ENCODE measurements around the gene COL19A1.
A peak's percentile ranks its signal among the peaks of the same experiment; 100 is the strongest.

COL19A1 gene

DNA sequence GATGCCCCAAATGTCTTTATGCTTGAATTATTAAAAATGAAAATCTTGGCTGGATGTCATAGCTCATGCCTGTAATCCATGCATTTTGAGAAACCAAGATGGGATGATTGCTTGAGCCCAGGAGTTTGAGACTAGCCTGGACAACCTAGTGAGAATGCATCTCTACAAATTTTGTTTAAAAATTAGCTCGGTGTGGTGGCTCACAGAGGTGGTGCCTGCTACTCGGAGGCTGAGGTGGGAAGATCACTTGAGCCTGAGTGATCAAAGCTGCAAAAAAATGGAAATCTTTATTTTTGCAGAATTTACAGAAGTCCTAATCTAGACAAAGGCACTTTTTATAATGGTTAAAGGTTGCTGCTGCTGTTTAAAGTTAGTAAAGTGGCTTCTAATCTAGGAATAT is 20.0 kb upstream of the COL19A1 start:
- CTCF ChIA-PET: no interaction called here
- H3K27me3 Mint-ChIP-seq: peaks cover 9% of the 10 kb centered on the region
- no peak overlapping the region for H3K4me3 Mint-ChIP-seq

DNA sequence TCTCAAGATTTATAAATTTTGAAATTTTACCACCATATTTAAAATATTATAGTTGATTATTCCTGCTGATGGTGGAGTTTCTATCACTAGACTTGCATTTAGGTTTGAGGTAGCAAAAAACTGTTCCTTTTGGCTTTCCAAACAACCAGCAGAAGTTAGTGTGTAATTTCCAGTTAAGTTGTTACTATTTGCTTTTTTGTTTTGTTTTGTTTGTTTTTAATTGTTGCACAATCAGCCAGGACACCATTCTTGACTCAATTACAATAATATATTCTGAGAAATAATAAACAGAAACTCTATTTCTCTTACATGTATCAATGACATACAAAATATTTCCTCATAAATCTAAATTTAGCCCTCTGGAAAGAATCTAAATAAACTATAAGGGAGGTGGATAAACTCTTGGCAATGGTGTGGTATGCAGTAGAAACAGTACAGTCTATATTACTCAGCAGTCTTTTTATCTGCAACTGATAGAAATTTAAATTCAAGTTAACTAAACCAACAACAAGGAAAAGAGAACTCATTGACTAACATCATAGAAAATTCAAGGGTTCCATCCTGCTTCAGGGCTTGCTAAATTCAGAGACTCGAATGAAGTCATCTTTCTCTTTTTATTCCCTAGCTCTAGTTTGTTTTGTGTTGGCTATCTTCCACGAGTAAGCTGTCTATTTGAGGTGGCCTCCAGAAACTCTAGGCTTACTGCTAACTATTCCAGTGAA is 19.4 kb upstream of the COL19A1 start:
- Mint-ChIP-seq H3K36me3 (no peaks in the 10 kb centered on the region), H3K27me3 (peaks cover 9% of the 10 kb centered on the region), H3K4me3 (no peak overlapping the region), H3K4me1 (no peaks in the 10 kb centered on the region), H3K27ac (no peak overlapping the region), H3K9me3 (no peaks in the 10 kb centered on the region)
- DNase-seq: no peak
- CTCF ChIA-PET: interaction anchor here (0.9 kb wide), 1 partner anchor 12 kb away, joined by 4 read pairs; no protein-coding TSS in a partner anchor

More for the DNA sequence above, 20.0 kb upstream of the COL19A1 start:
- no peaks in the 10 kb centered on the region for H3K36me3 Mint-ChIP-seq
- no peaks in the 10 kb centered on the region for H3K4me1 Mint-ChIP-seq
- no peaks in the 10 kb centered on the region for H3K9me3 Mint-ChIP-seq
- no peak for DNase-seq
- H3K27ac Mint-ChIP-seq: no peak overlapping the region

GRCh38 chr6:69847492-69847788 is 18.9 kb upstream of the COL19A1 start:
- H3K4me3 Mint-ChIP-seq: no peak overlapping the region
- H3K27ac Mint-ChIP-seq: no peak overlapping the region
- DNase-seq: no peak
- peaks cover 9% of the 10 kb centered on the region for H3K27me3 Mint-ChIP-seq
- CTCF ChIA-PET: interaction anchor here (0.9 kb wide), 1 partner anchor 12 kb away, joined by 4 read pairs; no protein-coding TSS in a partner anchor
- H3K9me3 Mint-ChIP-seq: no peaks in the 10 kb centered on the region
- H3K36me3 Mint-ChIP-seq: no peaks in the 10 kb centered on the region
- no peaks in the 10 kb centered on the region for H3K4me1 Mint-ChIP-seq

GRCh38 chr6:69848552-69848951 is 17.8 kb upstream of the COL19A1 start:
- Mint-ChIP-seq H3K27ac (no peak overlapping the region), H3K9me3 (no peaks in the 10 kb centered on the region), H3K4me1 (no peaks in the 10 kb centered on the region), H3K36me3 (no peaks in the 10 kb centered on the region), H3K4me3 (no peak overlapping the region), H3K27me3 (peaks cover 4% of the 10 kb centered on the region)
- DNase-seq: no peak
- CTCF ChIA-PET: interaction anchor here (0.6 kb wide), 1 partner anchor 32 kb away, joined by 3 read pairs; no protein-coding TSS in a partner anchor

GRCh38 chr6:69852706-69853105 is 13.7 kb upstream of the COL19A1 start:
- Mint-ChIP-seq H3K9me3 (no peaks in the 10 kb centered on the region), H3K4me3 (no peak overlapping the region), H3K4me1 (no peaks in the 10 kb centered on the region), H3K36me3 (no peaks in the 10 kb centered on the region), H3K27ac (no peak overlapping the region), H3K27me3 (no peaks in the 10 kb centered on the region)
- no peak for DNase-seq
- CTCF ChIA-PET: no interaction called here

DNA sequence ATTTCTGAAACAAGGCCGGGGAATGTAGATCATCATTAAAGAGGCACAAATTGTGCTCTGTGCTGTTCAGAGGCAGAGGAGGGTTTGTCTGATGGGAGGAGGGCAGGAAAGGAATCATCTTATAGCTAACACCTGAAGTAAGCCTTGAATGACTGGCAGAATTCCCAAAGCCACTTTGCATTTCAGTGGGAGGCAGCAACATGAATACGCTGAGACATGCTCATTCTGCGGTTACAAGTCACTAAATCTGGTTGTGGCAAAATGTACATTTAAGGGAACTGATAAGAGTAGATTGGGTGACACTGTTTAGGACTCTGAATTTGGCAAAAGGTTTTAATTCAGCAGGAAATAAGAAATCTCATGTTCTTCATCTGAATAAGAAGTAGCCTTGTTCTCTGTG is 4.4 kb upstream of the COL19A1 start:
- Mint-ChIP-seq H3K9me3 (no peaks in the 10 kb centered on the region), H3K36me3 (no peaks in the 10 kb centered on the region), H3K4me1 (peaks cover 9% of the 10 kb centered on the region), H3K27me3 (peaks cover 25% of the 10 kb centered on the region), H3K27ac (no peak overlapping the region), H3K4me3 (no peak overlapping the region)
- no peak for DNase-seq
- CTCF ChIA-PET: no interaction called here

- H3K4me3 Mint-ChIP-seq: no peak overlapping the region
- H3K36me3 Mint-ChIP-seq: no peaks in the 10 kb centered on the region
- H3K27me3 Mint-ChIP-seq: peaks cover 41% of the 10 kb centered on the region
- peaks cover 17% of the 10 kb centered on the region for H3K4me1 Mint-ChIP-seq
- DNase-seq: no peak
- H3K9me3 Mint-ChIP-seq: no peaks in the 10 kb centered on the region
- no peak overlapping the region for H3K27ac Mint-ChIP-seq
- CTCF ChIA-PET: no interaction called here
These were observed 2.6 kb upstream of the COL19A1 start for GRCh38 chr6:69863766-69864165.

GRCh38 chr6:69865126-69865525 is 1.2 kb upstream of the COL19A1 start:
- Mint-ChIP-seq H3K27me3 (peaks cover 42% of the 10 kb centered on the region), H3K4me1 (peaks cover 17% of the 10 kb centered on the region), H3K27ac (no peak overlapping the region), H3K9me3 (no peaks in the 10 kb centered on the region), H3K36me3 (no peaks in the 10 kb centered on the region), H3K4me3 (no peak overlapping the region)
- CTCF ChIA-PET: interaction anchor here (1.1 kb wide), 1 partner anchor 23 kb away, joined by 3 read pairs; no protein-coding TSS in a partner anchor
- no peak for DNase-seq

- DNase-seq: peak; percentile 68
- H3K9me3 Mint-ChIP-seq: no peaks in the 10 kb centered on the region
- CTCF ChIA-PET: interaction anchor here (1.2 kb wide), 1 partner anchor 136 kb away, joined by 3 read pairs; no protein-coding TSS in a partner anchor
- H3K4me1 Mint-ChIP-seq: peaks cover 17% of the 10 kb centered on the region
- no peaks in the 10 kb centered on the region for H3K36me3 Mint-ChIP-seq
- peaks cover 44% of the 10 kb centered on the region for H3K27me3 Mint-ChIP-seq
- no peak overlapping the region for H3K27ac Mint-ChIP-seq
- H3K4me3 Mint-ChIP-seq: peak overlapping the region; percentile 74
These were observed 648 bp downstream of the COL19A1 start for GRCh38 chr6:69866770-69867638.

DNA sequence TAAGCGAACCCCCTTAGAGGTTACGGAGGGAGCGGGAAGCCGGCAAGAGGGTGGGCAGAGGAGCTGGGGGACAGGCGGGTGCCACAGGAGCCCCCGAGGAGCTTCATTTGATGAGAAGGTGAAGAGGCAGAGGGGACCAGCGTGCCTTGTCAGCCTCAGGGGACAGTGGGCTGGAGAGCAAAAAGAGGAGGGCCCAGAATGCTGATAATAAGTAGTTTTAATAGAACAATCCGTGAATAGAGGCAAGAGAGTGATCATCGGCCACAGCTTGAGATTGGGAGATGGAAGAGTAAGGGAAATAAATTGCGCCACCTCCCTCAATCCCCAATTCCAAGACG is 1.3 kb downstream of the COL19A1 start:
- no peak for DNase-seq
- H3K4me1 Mint-ChIP-seq: peaks cover 17% of the 10 kb centered on the region
- no peaks in the 10 kb centered on the region for H3K36me3 Mint-ChIP-seq
- H3K4me3 Mint-ChIP-seq: peak overlapping the region; percentile 74
- no peak overlapping the region for H3K27ac Mint-ChIP-seq
- H3K9me3 Mint-ChIP-seq: no peaks in the 10 kb centered on the region
- CTCF ChIA-PET: interaction anchor here (1.2 kb wide), 1 partner anchor 137 kb away, joined by 3 read pairs; no protein-coding TSS in a partner anchor
- H3K27me3 Mint-ChIP-seq: peaks cover 44% of the 10 kb centered on the region

- Mint-ChIP-seq H3K4me3 (peak overlapping the region; percentile 74), H3K27ac (no peak overlapping the region), H3K36me3 (no peaks in the 10 kb centered on the region), H3K9me3 (no peaks in the 10 kb centered on the region), H3K4me1 (peaks cover 17% of the 10 kb centered on the region), H3K27me3 (peaks cover 44% of the 10 kb centered on the region)
- DNase-seq: no peak
- CTCF ChIA-PET: no interaction called here
These were observed 2.0 kb downstream of the COL19A1 start for GRCh38 chr6:69868252-69868804.

- Mint-ChIP-seq H3K27me3 (peaks cover 41% of the 10 kb centered on the region), H3K4me1 (peaks cover 17% of the 10 kb centered on the region), H3K9me3 (no peaks in the 10 kb centered on the region), H3K27ac (no peak overlapping the region), H3K4me3 (no peak overlapping the region), H3K36me3 (no peaks in the 10 kb centered on the region)
- DNase-seq: no peak
- CTCF ChIA-PET: no interaction called here
These were observed 2.6 kb downstream of the COL19A1 start for GRCh38 chr6:69868961-69869360.

- H3K9me3 Mint-ChIP-seq: no peaks in the 10 kb centered on the region
These were observed 4.8 kb downstream of the COL19A1 start for GRCh38 chr6:69871107-69871506.

GRCh38 chr6:69873291-69873690 is 6.9 kb downstream of the COL19A1 start:
- H3K9me3 Mint-ChIP-seq: no peaks in the 10 kb centered on the region
- no peak overlapping the region for H3K27ac Mint-ChIP-seq
- no peak for DNase-seq
- no peaks in the 10 kb centered on the region for H3K36me3 Mint-ChIP-seq
- H3K27me3 Mint-ChIP-seq: peaks cover 18% of the 10 kb centered on the region
- no peaks in the 10 kb centered on the region for H3K4me1 Mint-ChIP-seq
- CTCF ChIA-PET: interaction anchor here (0.7 kb wide), 1 partner anchor 144 kb away, joined by 3 read pairs; no protein-coding TSS in a partner anchor
- no peak overlapping the region for H3K4me3 Mint-ChIP-seq

More at GRCh38 chr6:69871107-69871506, 4.8 kb downstream of the COL19A1 start:
- Mint-ChIP-seq H3K36me3 (no peaks in the 10 kb centered on the region), H3K4me1 (peaks cover 16% of the 10 kb centered on the region), H3K4me3 (no peak overlapping the region), H3K27me3 (peaks cover 39% of the 10 kb centered on the region), H3K27ac (no peak overlapping the region)
- CTCF ChIA-PET: no interaction called here
- DNase-seq: no peak

All from activated naive CD4-positive, alpha-beta T cell treated with anti-CD3 and anti-CD28 coated beads, Interleukin-2, amount 10 ng/mL, durations not matched to agents 7 days and 5 days (primary cell).